Measurements from ENCODE around the gene EMILIN3. TPM values are rescaled to one million over a fixed set of nuclear protein-coding genes. Genes with fewer than 3 reads are reported as not detected.

The EMILIN3 gene
- total and polyA plus RNA-seq, 2 of the 8 experiments (the other 6 are each of a cell fraction or from before 2014, with no cell fraction given), result 3.8 to 5.2 TPM

- H4K8ac ChIP-seq (ENCODE audit: extremely low read depth, insufficient read depth, low read length), result no peak overlapping the region
- H3K9ac ChIP-seq (replicated peaks in 1 of 4; ENCODE audit: extremely low read depth in 1 of 4, low read depth in 3 of 4, low read length in 3 of 4), result no peak overlapping the region
- no peak overlapping the region for H2AK5ac ChIP-seq (ENCODE audit: low read depth, low read length)
- POLR2A ChIA-PET (ENCODE audit: partially characterized antibody), result interaction anchor here (1.6 kb wide), 1 partner anchor 10 kb away, joined by 3 read pairs; no protein-coding TSS in a partner anchor
- no peak overlapping the region for H3K4me3 ChIP-seq (ENCODE audit: extremely low read depth in 1 of 4, insufficient read depth in 2 of 4, low read depth in 3 of 4, low read length in 4 of 4)
- no peak overlapping the region for H3K14ac ChIP-seq (ENCODE audit: insufficient read length)
- WGBS, 2 experiments (ENCODE audit: extremely low coverage in 1 of 2, insufficient coverage in 1 of 2, insufficient read length in 1 of 2, insufficient replicate concordance in 2 of 2, low coverage in 1 of 2, low lambda C conversion rate in 2 of 2, missing lambda C conversion rate in 1 of 2), result 93% methylated on average over 2 of the region's 2 CpGs; no CpG with 5 or more reads in 1 of the 2 experiments
- FAIRE-seq (no peak), DNase-seq (ENCODE audit: low read depth in 1 of 2, low spot score in 2 of 2) (no peak)
- no peak overlapping the region for H4K5ac ChIP-seq (ENCODE audit: insufficient read length, low read depth, low read length)
- peaks cover 0 to 9% (median 6%) of the 10 kb centered on the region in 4 experiments; a peak in 5 of 7 replicates for H3K4me1 ChIP-seq (replicated peaks in 1 of 4; ENCODE audit: control insufficient read depth in 3 of 4, insufficient read depth in 4 of 4, low read length in 3 of 4)
- H2BK15ac ChIP-seq (ENCODE audit: low read length), result no peak overlapping the region
- H4K91ac ChIP-seq (replicated peaks; ENCODE audit: insufficient read length, low read length), result no peak overlapping the region
- no peaks in the 10 kb centered on the region for H3K27me3 ChIP-seq (replicated peaks in 1 of 4; ENCODE audit: control insufficient read depth in 3 of 4, extremely low read depth in 1 of 4, insufficient read depth in 3 of 4, low read length in 3 of 4)
- no peaks in the 10 kb centered on the region for H3K23me2 ChIP-seq (ENCODE audit: low read depth, low read length)
- no peak overlapping the region for H2BK5ac ChIP-seq (ENCODE audit: low read depth, low read length)
- no peak overlapping the region for H3K18ac ChIP-seq (ENCODE audit: extremely low read depth, low read length)
- no peak overlapping the region for H3K27ac ChIP-seq (ENCODE audit: low read depth, low read length)
- CTCF ChIA-PET (ENCODE audit: partially characterized antibody), result interaction anchor here (0.8 to 3.3 kb wide), 5 partner anchors 9 to 39 kb away, joined by 3 to 14 read pairs (median 3); no protein-coding TSS in a partner anchor
- no peak overlapping the region for H2BK12ac ChIP-seq (ENCODE audit: low read depth, low read length)
- no peaks in the 10 kb centered on the region; the same call in 1 of the 2 replicates for H3K79me1 ChIP-seq (ENCODE audit: low read depth, low read length)
- H2AFZ ChIP-seq (ENCODE audit: low read length), result no peak overlapping the region
- no peak overlapping the region for H3K23ac ChIP-seq (ENCODE audit: insufficient read length)
- no peak overlapping the region for H2BK120ac ChIP-seq (replicated peaks; ENCODE audit: low read depth, low read length)
- H3K9me3 ChIP-seq (ENCODE audit: insufficient read depth in 2 of 2, low read depth in 1 of 2, low read length in 1 of 2), result no peaks in the 10 kb centered on the region
- H3K56ac ChIP-seq (replicated peaks; ENCODE audit: insufficient read length, low read depth, low read length), result no peak overlapping the region
- H3K4me2 ChIP-seq (ENCODE audit: insufficient read depth in 1 of 2, low read depth in 2 of 2, low read length in 2 of 2), result no peak overlapping the region
- H3K79me2 ChIP-seq (ENCODE audit: control insufficient read depth in 1 of 2, insufficient read depth in 2 of 2, low read length in 2 of 2), result no peaks in the 10 kb centered on the region
- no peak overlapping the region for H3K4ac ChIP-seq (replicated peaks; ENCODE audit: insufficient read length, low read depth, low read length)
- H2BK20ac ChIP-seq (ENCODE audit: low read length), result no peak overlapping the region
- no peaks in the 10 kb centered on the region for H4K20me1 ChIP-seq (replicated peaks in 1 of 2; ENCODE audit: control insufficient read depth in 1 of 2, insufficient read depth in 2 of 2, low read length in 2 of 2)
- peaks cover 0 to 4% (median 0%) of the 10 kb centered on the region in 4 experiments; a peak in 2 of 8 replicates for H3K36me3 ChIP-seq (ENCODE audit: control insufficient read depth in 2 of 4, insufficient read depth in 4 of 4, low read length in 3 of 4)
- TF ChIP-seq POLR2A (IDR thresholded peaks at IDR 0.05; ENCODE audit: control extremely low read depth in 1 of 2, low read depth in 2 of 2, low read length in 2 of 2) (no peak), ATF3 (IDR thresholded peaks at IDR 0.05; ENCODE audit: insufficient read depth, low read depth, low read length) (no peak), RBBP5 (IDR thresholded peaks at IDR 0.05; ENCODE audit: borderline replicate concordance, low read depth, low read length) (no peak), GTF2F1 (IDR thresholded peaks at IDR 0.05; ENCODE audit: borderline replicate concordance, low read depth, low read length) (no peak), SP2 (IDR thresholded peaks at IDR 0.05; ENCODE audit: low read length) (no peak), NRF1 (IDR thresholded peaks at IDR 0.05; ENCODE audit: low read depth, low read length) (no peak)
- TF ChIP-seq, protein P1, sequence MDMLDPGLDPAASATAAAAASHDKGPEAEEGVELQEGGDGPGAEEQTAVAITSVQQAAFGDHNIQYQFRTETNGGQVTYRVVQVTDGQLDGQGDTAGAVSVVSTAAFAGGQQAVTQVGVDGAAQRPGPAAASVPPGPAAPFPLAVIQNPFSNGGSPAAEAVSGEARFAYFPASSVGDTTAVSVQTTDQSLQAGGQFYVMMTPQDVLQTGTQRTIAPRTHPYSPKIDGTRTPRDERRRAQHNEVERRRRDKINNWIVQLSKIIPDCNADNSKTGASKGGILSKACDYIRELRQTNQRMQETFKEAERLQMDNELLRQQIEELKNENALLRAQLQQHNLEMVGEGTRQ (IDR thresholded peaks at IDR 0.05; ENCODE audit: low read length), result no peak
Observed at GRCh38 chr20:41398408-41398807, 31.8 kb upstream of the EMILIN3 start.

Measured in H1 (cell line).